ENCODE results near the gene CCDC154.
"Not testable (repeated sequence)": the region's sequence is repeated elsewhere in the genome, so short reads cannot be mapped to it uniquely, and the experiment has no call there.

CCDC154 gene

GRCh38 chr16:1481906-1482835 lies 37.8 kb upstream of the CCDC154 start:
- no peak for TF ChIP-seq ZFX (IDR thresholded peaks at IDR 0.05)
- TF ChIP-seq, protein P1, sequence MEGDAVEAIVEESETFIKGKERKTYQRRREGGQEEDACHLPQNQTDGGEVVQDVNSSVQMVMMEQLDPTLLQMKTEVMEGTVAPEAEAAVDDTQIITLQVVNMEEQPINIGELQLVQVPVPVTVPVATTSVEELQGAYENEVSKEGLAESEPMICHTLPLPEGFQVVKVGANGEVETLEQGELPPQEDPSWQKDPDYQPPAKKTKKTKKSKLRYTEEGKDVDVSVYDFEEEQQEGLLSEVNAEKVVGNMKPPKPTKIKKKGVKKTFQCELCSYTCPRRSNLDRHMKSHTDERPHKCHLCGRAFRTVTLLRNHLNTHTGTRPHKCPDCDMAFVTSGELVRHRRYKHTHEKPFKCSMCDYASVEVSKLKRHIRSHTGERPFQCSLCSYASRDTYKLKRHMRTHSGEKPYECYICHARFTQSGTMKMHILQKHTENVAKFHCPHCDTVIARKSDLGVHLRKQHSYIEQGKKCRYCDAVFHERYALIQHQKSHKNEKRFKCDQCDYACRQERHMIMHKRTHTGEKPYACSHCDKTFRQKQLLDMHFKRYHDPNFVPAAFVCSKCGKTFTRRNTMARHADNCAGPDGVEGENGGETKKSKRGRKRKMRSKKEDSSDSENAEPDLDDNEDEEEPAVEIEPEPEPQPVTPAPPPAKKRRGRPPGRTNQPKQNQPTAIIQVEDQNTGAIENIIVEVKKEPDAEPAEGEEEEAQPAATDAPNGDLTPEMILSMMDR (conservative IDR thresholded peaks at IDR 0.05), result no peak

GRCh38 chr16:1478937-1479336 lies 34.6 kb upstream of the CCDC154 start:
- H3K27ac ChIP-seq, result not testable (repeated sequence)

More at GRCh38 chr16:1481906-1482835, 37.8 kb upstream of the CCDC154 start:
- no peak overlapping the region for H3K27ac ChIP-seq

- no peak for TF ChIP-seq ZFX (IDR thresholded peaks at IDR 0.05)
- TF ChIP-seq, protein P1 (conservative IDR thresholded peaks at IDR 0.05), result no peak
- H3K27ac ChIP-seq, result no peak overlapping the region
Observed at GRCh38 chr16:1477033-1477432, 32.7 kb upstream of the CCDC154 start.

DNA sequence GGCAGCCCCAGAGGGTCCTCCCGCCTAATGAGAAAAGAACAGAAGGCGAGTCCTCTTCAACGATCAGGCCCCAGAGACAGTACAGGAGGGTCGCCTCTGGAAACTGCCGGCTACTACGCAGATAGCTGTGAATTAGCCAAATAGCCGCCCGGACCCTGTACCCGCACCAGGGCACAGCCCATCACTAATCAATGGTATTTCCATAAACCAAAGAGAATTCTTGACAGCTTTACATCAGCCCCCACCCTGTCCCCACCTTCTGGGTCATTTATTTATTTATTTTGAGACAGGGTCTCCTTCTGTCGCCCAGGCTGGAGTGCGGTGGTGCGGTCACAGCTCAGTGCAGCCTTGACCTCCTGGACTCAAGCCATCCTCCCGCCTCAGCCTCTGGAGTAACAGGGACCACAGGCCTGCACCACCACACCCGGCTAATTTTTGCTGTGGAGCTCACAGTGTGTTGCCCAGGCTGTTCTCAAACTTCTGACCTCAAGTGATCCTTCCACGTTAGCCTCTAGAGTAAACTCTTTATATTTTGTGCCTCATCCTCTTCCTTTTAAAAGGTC lies 31.3 kb upstream of the CCDC154 start:
- H3K27ac ChIP-seq, result peak overlapping the region; percentile 92
- TF ChIP-seq, protein P1 (conservative IDR thresholded peaks at IDR 0.05), result no peak
- TF ChIP-seq ZFX (IDR thresholded peaks at IDR 0.05), result no peak

DNA sequence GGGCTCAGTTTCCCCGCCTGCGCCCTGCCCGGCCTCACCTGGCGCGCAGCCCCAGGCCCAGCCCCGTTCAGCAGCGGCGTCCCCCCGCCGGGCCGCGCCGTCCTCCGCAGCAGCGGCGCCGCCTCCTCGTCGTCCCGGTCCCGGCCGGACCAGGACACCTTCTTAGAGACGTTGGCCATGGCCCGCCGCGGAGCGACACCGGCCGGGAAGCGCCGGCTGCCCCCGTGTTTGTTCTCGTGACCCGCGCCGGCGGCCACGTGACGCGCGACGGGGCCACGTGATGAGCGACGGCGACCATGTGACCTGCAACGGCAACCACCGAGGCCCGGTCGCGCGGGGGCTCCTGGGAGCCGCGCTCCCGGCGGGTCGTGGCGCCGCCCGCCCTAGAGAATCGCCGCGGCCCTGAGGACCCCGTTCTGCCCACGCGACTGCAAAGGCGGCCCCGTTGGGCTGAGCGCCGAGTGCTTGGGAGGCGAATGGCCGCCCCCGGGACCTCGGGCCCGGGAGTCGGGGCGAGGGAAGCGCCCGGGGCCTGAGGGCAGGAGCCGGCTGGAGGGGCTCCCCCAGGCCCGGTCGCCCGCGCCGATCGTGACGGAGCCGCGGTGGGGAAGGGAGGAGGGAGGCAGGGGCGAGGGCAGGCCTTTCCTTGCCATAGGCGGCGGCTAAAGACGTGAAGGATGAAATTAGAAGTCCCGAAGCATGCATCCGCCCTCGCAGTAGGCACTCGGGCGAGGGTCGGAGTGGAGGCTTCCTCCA lies 30.6 kb upstream of the CCDC154 start, which contains the start of gene CLCN7:
TSS of gene CLCN7 (minus strand) at position 233 of the 756 bp plus-strand sequence. CDS start at position 179, 54 bp downstream.
- H3K27ac ChIP-seq, result peak within 1 kb of the TSS; percentile 92
- TF ChIP-seq, protein P1 (conservative IDR thresholded peaks at IDR 0.05), result no peak
- TF ChIP-seq ZFX (IDR thresholded peaks at IDR 0.05), result peak; percentile 95

DNA sequence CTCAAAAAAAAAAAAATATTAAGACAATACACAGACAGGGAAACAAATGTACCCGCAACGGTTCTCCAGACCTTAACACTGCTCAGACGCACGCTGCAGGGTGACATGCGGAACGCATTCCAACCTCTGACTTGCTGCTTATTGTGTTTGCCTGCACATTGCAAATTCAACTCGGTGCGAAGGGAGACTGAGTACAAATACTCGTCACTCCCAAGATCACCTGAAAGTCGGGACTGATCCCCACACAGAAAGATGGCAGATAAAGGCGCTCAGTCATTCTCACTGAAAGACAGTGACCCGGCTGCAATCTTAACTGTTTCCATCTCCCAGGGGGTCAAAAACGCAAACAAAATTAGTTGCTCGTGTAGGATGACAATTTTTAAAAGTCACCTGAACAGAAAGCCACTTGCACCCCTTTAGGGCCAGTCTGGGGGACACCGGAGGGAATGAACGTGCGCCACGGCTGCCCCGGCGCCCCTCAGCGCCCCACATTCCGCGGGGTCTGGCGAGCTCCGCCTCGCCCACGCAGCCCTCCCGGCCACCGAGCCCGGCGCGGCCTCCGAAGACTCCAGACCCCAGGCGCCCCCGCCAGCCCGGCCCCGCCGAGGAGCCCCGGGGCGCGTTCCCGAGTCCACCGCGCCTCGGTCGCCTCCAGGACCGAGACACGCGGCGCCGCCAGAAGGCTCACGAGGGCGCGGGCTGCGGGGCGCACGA lies 29.9 kb upstream of the CCDC154 start:
- H3K27ac ChIP-seq, result peak overlapping the region; percentile 92
- TF ChIP-seq ZFX (IDR thresholded peaks at IDR 0.05), result no peak
- TF ChIP-seq, protein P1 (conservative IDR thresholded peaks at IDR 0.05), result no peak

DNA sequence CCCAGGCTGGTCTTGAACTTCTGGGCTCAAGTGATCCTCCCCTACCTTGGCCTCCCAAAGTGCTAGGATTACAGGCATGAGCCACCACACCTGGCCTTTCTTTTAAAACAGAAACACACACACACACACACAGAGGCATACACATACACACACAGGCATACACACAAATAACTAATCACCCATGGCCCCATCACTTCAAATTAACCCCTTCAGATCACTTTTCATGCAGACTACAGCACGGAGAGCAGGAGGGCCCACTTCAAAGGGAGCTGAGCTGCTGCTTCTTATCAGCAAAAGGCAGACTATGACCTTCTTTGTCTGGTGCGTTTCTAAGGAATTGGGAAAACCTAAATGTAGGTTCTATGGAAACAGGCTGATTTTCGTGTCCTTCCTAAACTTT lies 28.6 kb upstream of the CCDC154 start:
- TF ChIP-seq ZFX (IDR thresholded peaks at IDR 0.05), result no peak
- TF ChIP-seq, protein P1 (conservative IDR thresholded peaks at IDR 0.05), result no peak
- H3K27ac ChIP-seq, result no peak overlapping the region

All from C4-2B (cell line).